B cell (primary cell): Measurements from ENCODE around the gene MBP.

Experiments
- CTCF ChIP-seq: fragments of 200-600 bp; IDR thresholded peaks from one replicate; pipeline ENCODE4 v1.8.0; 2022; ENCODE audit warnings: antibody characterized with exemption, mild to moderate bottlenecking
- EZH2 ChIP-seq: IDR thresholded peaks from 2 replicates; pipeline ENCODE4 v1.6.1; 2012; ENCODE audit warnings: borderline replicate concordance, low read depth, mild to moderate bottlenecking, moderate library complexity, low read length; ENCODE audit not compliant: insufficient read depth, poor library complexity, severe bottlenecking

DNA sequence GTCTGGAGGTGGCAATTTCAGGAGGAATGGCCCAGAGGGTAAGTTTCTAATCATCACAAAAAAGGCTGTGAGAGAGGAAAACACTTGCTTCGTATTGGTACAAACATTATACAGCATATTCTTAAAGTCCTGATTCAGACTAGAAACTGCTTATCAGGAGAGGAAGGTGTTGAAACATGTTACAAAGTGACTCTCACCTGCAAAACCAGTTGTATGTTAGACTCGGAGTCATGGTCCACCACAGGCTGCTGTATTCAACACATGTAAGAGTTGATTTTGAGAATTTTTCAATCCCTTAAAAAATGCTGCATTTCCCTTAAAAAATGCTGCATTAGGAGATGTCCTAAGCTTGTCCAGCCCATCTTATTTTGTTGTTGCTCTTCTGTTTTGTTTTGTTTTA lies 61.5 kb downstream of the MBP start:
- TF ChIP-seq CTCF (no peak), EZH2 (no peak)
